ENCODE measurements around the gene OTOA.
A peak's percentile ranks its signal among the peaks of the same experiment; 100 is the strongest.
"Not testable (repeated sequence)": the region's sequence is repeated elsewhere in the genome, so short reads cannot be mapped to it uniquely, and the experiment has no call there.

The OTOA gene

GRCh38 chr16:21674456-21674855 lies 10.7 kb downstream of the OTOA start:
- not testable (repeated sequence) for DNase-seq (ENCODE audit: low read depth)

DNA sequence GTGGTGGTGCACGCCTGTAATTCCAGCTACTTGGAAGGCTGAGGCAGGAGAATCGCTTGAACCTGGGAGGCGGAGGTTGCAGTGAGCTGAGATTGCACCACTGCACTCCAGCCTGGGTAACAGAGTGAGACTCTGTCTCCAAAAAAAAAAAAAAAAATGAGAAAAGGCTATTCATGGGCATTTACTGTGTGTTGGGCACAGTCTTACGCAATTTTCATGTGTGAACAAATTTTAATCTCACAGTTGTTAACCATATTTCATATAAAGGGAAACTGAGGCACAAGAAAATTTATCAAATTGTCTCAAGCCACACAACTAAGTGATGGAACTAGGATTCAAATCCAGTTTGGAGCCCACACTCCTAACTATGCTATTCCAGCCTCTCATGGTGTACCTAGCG lies 16.9 kb downstream of the OTOA start:
- DNase-seq (ENCODE audit: low read depth), result not testable (repeated sequence)

DNA sequence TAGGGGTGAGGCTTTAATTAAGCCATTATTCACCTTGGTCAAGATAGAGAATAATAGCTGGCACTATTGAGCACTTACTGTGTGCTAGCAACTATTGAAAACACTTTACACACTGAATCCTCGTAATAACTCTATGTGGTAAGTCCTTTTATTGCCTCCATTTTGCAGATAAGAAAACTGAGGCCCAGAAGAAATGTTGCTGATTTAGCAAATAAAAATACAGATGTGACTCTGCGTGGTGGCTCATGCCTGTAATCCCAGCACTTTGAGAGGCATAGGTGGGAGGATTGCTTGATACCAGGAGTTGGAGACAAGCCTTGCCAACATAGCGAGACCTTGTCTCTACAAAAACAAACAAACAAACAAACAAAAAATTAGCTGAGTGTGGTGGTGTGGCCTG lies 19.4 kb downstream of the OTOA start:
- no peak for DNase-seq (ENCODE audit: low read depth)

- DNase-seq (ENCODE audit: low read depth), result no peak
Measured at GRCh38 chr16:21684199-21684598, 20.4 kb downstream of the OTOA start.

- DNase-seq (ENCODE audit: low read depth), result no peak
Measured at GRCh38 chr16:21685034-21685455, 21.3 kb downstream of the OTOA start.

- no peak for DNase-seq (ENCODE audit: low read depth)
Measured at GRCh38 chr16:21689107-21689506, 25.3 kb downstream of the OTOA start.

DNA sequence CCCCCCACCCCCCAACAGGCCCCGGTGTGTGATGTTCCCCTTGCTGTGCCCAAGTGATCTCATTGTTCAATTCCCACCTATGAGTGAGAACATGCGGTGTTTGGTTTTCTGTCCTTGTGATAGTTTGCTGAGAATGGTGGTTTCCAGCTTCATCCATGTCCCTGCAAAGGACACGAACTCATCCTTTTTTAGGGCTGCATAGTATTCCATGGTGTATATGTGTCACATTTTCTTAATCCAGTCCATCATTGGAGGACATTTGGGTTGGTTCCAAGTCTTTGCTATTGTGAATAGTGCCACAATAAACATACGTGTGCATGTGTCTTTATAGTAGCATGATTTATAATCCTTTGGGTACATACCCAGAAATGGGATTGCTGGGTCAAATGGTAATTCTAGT lies 27.2 kb downstream of the OTOA start:
- DNase-seq (ENCODE audit: low read depth), result not testable (repeated sequence)

- no peak for DNase-seq (ENCODE audit: low read depth)
Measured at GRCh38 chr16:21694609-21695008, 30.8 kb downstream of the OTOA start.

- DNase-seq (ENCODE audit: low read depth), result no peak
Measured at GRCh38 chr16:21697032-21697431, 33.3 kb downstream of the OTOA start.

DNA sequence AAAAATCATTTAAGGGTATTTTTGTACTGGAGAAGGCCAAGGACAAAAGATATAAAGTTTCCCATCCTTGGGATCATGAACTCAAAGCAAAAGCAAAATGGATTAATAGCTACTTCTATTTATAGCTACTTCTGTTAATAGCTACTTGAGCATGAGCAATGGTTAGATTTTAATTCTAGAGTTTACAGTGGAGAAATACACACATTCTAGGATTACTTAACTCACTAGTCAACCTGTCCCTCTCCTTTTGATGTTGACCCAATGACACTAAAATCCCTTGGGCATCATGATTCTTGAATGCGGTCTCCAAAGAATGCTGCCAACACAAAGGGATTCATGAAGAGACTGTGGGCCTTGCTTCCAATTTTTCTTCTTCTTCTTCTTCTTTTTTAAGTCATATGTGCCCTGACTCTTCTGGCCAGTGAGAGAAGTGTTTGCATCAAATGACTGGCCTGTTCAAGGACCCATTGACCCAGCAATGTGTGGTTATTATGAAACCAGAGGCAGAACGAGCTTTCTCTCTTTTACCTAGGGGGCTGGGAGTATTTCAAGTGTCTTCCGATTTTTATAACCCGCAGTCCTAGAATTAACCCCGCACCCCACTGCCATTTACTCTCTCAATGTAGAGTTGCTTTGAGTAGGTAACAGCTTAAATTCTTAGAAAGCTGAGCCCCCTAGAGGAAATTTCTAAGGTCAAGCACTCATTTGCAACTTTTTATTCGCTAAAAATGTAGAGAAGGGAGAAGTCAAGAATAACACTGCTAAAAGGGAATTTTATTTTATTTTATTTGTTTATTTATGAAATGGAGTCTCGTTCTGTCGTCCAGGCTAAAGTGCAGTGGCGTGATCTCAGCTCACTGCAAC lies 34.6 kb downstream of the OTOA start:
- DNase-seq (ENCODE audit: low read depth), result no peak

- no peak for DNase-seq (ENCODE audit: low read depth)
Measured at GRCh38 chr16:21701271-21701670, 37.5 kb downstream of the OTOA start.

DNA sequence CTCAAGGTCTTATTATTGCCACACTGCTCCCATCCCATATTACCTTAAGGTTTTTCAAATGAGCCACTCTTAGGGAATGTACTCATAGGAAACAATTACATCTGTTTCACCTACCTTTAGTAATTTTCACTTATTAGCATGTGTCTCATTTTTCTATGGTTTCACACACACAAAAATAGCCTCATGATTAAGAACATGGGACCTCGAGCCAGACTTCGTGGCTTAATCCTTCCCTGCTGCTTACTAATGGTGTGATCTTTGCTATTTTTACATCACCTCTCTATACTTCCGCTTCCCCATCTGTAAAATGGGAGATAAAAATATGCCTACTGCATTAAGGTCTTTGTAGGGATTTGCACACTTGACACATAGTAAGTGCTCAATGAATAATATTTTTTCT lies 38.5 kb downstream of the OTOA start:
- DNase-seq (ENCODE audit: low read depth), result no peak

GRCh38 chr16:21703156-21703555 lies 39.4 kb downstream of the OTOA start:
- no peak for DNase-seq (ENCODE audit: low read depth)

DNA sequence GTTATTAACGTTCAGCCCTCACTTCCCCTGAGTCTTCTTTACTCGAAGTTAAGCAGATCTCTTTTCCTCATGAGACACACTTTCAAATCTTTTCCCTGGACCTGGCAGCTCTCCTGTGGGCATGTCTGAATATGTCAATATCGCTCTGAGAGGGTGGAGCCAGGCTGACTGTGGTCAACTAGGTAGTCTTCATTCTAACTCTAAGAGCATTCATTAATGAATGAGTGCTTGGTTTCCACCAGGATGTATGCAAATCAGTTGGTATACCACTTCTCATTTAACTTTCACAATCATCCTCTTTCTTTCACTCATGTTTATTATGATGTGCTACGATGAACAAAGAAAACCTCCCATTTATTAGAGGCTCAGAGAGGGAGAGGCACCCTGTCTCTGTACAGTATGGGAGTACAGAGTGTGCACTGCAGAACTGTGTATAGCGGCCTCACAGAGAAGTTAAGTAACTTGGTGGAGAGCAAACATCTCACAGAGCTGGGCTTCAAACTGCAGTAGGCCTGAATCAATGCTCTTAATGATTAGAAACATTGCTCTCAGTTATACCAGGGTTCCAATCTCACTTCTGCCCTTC lies 39.9 kb downstream of the OTOA start:
- no peak for DNase-seq (ENCODE audit: low read depth)

DNA sequence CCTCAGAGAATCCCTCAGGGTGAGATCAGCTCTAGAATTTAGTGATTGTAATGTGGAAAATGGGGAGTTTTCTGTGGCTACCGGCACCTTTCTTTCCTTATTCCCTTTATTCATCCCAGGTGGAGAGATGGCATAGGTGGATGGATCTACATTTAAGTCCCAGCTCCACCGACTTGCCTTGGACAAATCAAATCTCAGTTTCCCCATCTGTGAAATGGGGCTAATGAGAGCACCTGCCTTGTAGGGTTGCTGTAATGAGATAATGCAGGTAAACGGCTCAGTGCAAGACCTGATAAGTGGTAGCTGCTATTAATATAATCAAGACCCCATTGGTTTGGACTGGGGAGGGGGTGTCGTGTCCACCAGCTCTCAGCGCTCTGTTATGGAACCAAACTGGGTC lies 40.5 kb downstream of the OTOA start:
- no peak for DNase-seq (ENCODE audit: low read depth)

- no peak for DNase-seq (ENCODE audit: low read depth)
Measured at GRCh38 chr16:21704733-21705132, 41.0 kb downstream of the OTOA start.

DNA sequence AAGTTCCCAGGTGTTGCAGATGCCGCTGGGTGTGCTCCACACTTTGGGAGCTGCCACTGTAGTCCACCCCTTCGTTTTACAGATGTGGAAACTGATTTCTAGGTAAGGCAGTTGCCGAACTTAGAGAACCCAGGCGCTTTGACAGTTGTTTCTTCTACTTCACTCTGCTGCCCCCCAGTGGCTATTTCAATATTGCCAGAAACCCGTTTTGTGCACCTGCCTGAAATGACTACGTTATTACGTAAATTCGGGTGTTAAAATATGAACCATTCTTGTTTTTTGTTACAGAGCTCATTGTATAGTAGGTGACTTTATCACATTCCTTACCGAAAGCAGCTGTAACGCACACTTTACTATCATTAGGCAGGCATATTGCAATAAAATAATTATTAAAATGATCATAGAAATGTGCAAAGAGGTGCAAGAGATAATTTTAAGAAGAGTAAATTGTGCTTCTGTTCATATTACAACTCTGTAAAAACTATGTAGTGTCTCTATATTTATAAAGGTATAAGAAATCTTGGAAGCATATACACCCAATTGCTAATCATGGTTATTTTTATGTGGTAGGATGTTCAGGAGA lies 44.9 kb downstream of the OTOA start:
- DNase-seq (ENCODE audit: low read depth), result peak; percentile 58

- DNase-seq (ENCODE audit: low read depth), result no peak
Measured at GRCh38 chr16:21710938-21711337, 47.2 kb downstream of the OTOA start.

- DNase-seq (ENCODE audit: low read depth), result no peak
Measured at GRCh38 chr16:21713549-21714368, 50.0 kb downstream of the OTOA start.

DNA sequence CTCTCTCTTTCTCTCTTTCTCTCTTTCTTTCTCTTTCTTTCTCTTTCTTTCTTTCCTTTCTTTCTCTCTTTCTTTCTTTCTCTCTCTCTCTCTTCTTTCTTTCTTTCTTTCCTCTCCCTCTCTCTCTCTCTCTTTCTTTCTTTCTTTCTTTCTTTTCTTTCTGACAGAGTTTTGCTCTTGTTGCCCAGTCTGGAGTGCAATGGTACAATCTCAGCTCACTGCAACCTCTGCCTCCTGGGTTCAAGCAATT lies 50.5 kb downstream of the OTOA start:
- DNase-seq (ENCODE audit: low read depth), result not testable (repeated sequence)

DNA sequence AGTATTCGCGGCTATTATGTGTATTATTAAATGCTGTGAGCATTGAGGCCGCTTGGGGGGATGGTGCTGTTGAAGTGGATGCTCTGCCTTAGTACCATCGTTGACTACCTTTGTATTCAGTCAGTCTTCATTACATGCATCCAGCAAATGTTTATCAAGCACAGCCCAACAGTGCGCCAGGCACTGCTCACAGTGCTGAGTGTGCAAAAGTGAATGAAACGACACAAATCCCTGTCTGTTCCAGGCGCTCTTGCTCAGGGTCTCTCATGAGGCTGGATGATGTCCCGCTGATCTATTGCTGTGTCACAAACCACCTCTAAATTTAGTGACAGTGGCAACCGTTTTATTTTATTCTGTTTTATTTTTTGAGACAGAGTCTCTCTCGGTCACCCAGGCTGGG lies 53.8 kb downstream of the OTOA start:
- no peak for DNase-seq (ENCODE audit: low read depth)

DNA sequence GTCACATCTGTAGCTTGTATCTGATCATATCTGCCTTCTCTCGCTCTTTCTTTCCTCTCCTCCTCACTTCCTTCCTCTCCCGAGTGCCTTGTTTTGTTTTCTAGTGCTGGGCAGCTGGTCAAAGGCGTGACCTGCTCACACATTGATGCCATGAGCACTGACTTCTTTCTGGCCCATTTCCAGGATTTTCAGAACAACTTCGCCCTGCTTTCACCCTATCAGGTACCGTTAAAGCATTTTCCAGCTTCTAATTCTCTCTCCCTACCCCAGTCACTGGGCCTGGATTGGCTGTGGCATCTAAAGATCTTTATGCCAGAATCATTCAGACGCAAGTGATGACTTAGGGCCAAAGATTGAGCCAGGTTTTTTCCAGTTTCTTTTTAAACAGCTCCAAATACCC lies 55.5 kb downstream of the OTOA start:
- no peak for DNase-seq (ENCODE audit: low read depth)

DNA sequence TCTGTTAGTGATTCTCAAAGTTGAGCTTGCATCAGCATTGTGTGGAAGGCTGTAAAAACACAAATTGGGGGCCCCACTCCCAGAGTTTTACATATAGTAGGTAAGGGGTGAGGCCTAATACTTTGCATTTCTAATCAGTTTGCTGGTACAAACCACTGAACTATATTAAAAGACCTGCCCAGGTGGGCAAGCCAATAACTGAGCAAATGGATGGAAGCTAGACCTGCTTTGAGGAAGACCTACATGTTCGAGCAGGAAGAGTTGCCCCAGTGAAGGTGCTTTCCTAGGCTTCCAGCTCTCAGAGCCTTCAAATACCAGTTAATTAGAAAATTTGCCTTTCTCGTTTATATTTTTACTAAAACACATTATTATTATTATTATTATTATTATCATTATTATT lies 56.8 kb downstream of the OTOA start:
- no peak for DNase-seq (ENCODE audit: low read depth)

Measured in T-helper 22 cell (primary cell).